H1 (cell line): ENCODE results near the gene ME1. TPM values are rescaled to one million over a fixed set of nuclear protein-coding genes. Genes with fewer than 3 reads are reported as not detected.

Experiments used
- CTCF ChIA-PET: fragments of 300-600 bp; sonication (Branson Sonifier 250); formaldehyde crosslinking; loops from one replicate; lab custom pipeline; 2021; ENCODE audit not compliant: partially characterized antibody; lab: Charles Lee
- POLR2A ChIA-PET: fragments of 300-600 bp; sonication (Branson Sonifier 250); formaldehyde crosslinking; loops from one replicate; lab custom pipeline; 2021; ENCODE audit warnings: inconsistent platforms; ENCODE audit not compliant: partially characterized antibody; lab: Charles Lee
- DNase-seq, 2 experiments: peaks; one replicate each; pipeline versions ENCODE4 v3.0.0 to v3.0.0-alpha.2; 2010 to 2022; ENCODE audit warnings: low spot score in 2 of 2, low read depth in 1 of 2, mixed read lengths in 1 of 2
- FAIRE-seq: peaks from 2 replicates; lab custom pipeline; 2011; peaks lifted over from hg19 to GRCh38; lab: Jason Lieb, UNC
- H2AFZ ChIP-seq: 2 replicates; pipeline ENCODE4 v1.8.1; 2012; ENCODE audit warnings: low read length, inconsistent platforms
- H2AK5ac ChIP-seq: 2 replicates; pipeline ENCODE4 v1.6.1; 2013; ENCODE audit warnings: low read depth, low read length
- H2BK120ac ChIP-seq: replicated peaks from 2 replicates; pipeline ENCODE3; 2013; ENCODE audit warnings: low read depth, low read length, inconsistent platforms
- H2BK12ac ChIP-seq: 2 replicates; pipeline ENCODE4 v1.6.1; 2013; ENCODE audit warnings: low read depth, low read length
- H2BK15ac ChIP-seq: 2 replicates; pipeline ENCODE4 v1.6.1; 2013; ENCODE audit warnings: low read length
- H2BK20ac ChIP-seq: 2 replicates; pipeline ENCODE4 v1.6.1; 2013; ENCODE audit warnings: low read length
- H2BK5ac ChIP-seq: 2 replicates; pipeline ENCODE4 v1.6.1; 2013; ENCODE audit warnings: low read depth, low read length
- H3K14ac ChIP-seq: 2 replicates; pipeline ENCODE4 v1.6.1; 2013; ENCODE audit warnings: inconsistent platforms; ENCODE audit not compliant: insufficient read length
- H3K18ac ChIP-seq: 2 replicates; pipeline ENCODE4 v1.6.1; 2013; ENCODE audit warnings: low read length; ENCODE audit errors: extremely low read depth
- H3K23ac ChIP-seq: 2 replicates; pipeline ENCODE4 v1.6.1; 2013; ENCODE audit warnings: inconsistent platforms; ENCODE audit not compliant: insufficient read length
- H3K23me2 ChIP-seq: 2 replicates; pipeline ENCODE4 v1.6.1; 2013; ENCODE audit warnings: low read depth, low read length
- H3K27ac ChIP-seq: 2 replicates; pipeline ENCODE4 v1.6.1; 2011; ENCODE audit warnings: low read depth, low read length, inconsistent platforms
- H3K27me3 ChIP-seq, 4 experiments: replicated peaks in 1 of 4; 1 replicate in 1 of 4; 2 replicates in 3 of 4; pipeline versions ENCODE4 v1.6.1 to v1.8.1; 2011 to 2013; ENCODE audit warnings: low read length in 3 of 4, mild to moderate bottlenecking in 3 of 4, inconsistent platforms in 2 of 4, mixed read lengths in 2 of 4, moderate library complexity in 1 of 4; ENCODE audit not compliant: control insufficient read depth in 3 of 4, insufficient read depth in 3 of 4; ENCODE audit errors: extremely low read depth in 1 of 4
- H3K36me3 ChIP-seq, 4 experiments: 2 replicates each; pipeline versions ENCODE4 v1.6.1 to v1.8.1; 2011 to 2013; ENCODE audit warnings: mild to moderate bottlenecking in 4 of 4, low read length in 3 of 4, moderate library complexity in 2 of 4, control low read depth in 1 of 4, inconsistent platforms in 1 of 4; ENCODE audit not compliant: insufficient read depth in 4 of 4, control insufficient read depth in 2 of 4
- H3K4ac ChIP-seq: replicated peaks from 2 replicates; pipeline ENCODE3; 2013; ENCODE audit warnings: low read length, low read depth, mixed read lengths, inconsistent platforms; ENCODE audit not compliant: insufficient read length
- H3K4me1 ChIP-seq, 4 experiments: replicated peaks in 1 of 4; 1 replicate in 1 of 4; 2 replicates in 3 of 4; pipeline versions ENCODE4 v1.6.1 to v1.8.1; 2011 to 2013; ENCODE audit warnings: low read length in 3 of 4, inconsistent platforms in 2 of 4, mixed read lengths in 1 of 4; ENCODE audit not compliant: insufficient read depth in 4 of 4, control insufficient read depth in 3 of 4
- H3K4me2 ChIP-seq, 2 experiments: 2 replicates each; pipeline versions ENCODE4 v1.6.1 to v1.8.1; 2011 to 2013; ENCODE audit warnings: low read depth in 2 of 2, low read length in 2 of 2, control low read depth in 1 of 2, inconsistent platforms in 1 of 2, mild to moderate bottlenecking in 1 of 2; ENCODE audit not compliant: insufficient read depth in 1 of 2
- H3K4me3 ChIP-seq, 4 experiments: fragments of 200-600, 300-600 bp in 1 of 4; sonication (generic), shearing (Covaris generic), sonication (Bioruptor Twin) in 1 of 4; 2 replicates each; pipeline versions ENCODE4 v1.5.1 to v1.8.1; 2011 to 2016; ENCODE audit warnings: low read length in 4 of 4, low read depth in 3 of 4, control low read depth in 2 of 4, inconsistent platforms in 2 of 4, mild to moderate bottlenecking in 2 of 4, mixed read lengths in 1 of 4, moderate library complexity in 1 of 4; ENCODE audit not compliant: insufficient read depth in 2 of 4; ENCODE audit errors: extremely low read depth in 1 of 4
- H3K56ac ChIP-seq: replicated peaks from 2 replicates; pipeline ENCODE3; 2013; ENCODE audit warnings: low read depth, mild to moderate bottlenecking, mixed read lengths, low read length, inconsistent platforms; ENCODE audit not compliant: insufficient read length
- H3K79me1 ChIP-seq: 2 replicates; pipeline ENCODE4 v1.6.1; 2013; ENCODE audit warnings: low read depth, low read length, control low read depth
- H3K79me2 ChIP-seq, 2 experiments: 2 replicates each; pipeline versions ENCODE4 v1.6.1 to v1.8.1; 2012 to 2013; ENCODE audit warnings: low read length in 2 of 2, mild to moderate bottlenecking in 2 of 2, inconsistent platforms in 1 of 2; ENCODE audit not compliant: insufficient read depth in 2 of 2, control insufficient read depth in 1 of 2
- H3K9ac ChIP-seq, 4 experiments: replicated peaks in 1 of 4; 1 replicate in 1 of 4; 2 replicates in 3 of 4; pipeline versions ENCODE4 v1.6.1 to v1.8.1; 2011 to 2013; ENCODE audit warnings: low read depth in 3 of 4, low read length in 3 of 4, control low read depth in 2 of 4, mild to moderate bottlenecking in 2 of 4, moderate library complexity in 2 of 4, inconsistent platforms in 1 of 4; ENCODE audit errors: extremely low read depth in 1 of 4
- H3K9me3 ChIP-seq, 2 experiments: 2 replicates each; pipeline versions ENCODE4 v1.6.1 to v1.8.1; 2012 to 2013; ENCODE audit warnings: mild to moderate bottlenecking in 2 of 2, moderate library complexity in 2 of 2, control low read depth in 1 of 2, inconsistent platforms in 1 of 2, low read depth in 1 of 2, low read length in 1 of 2, mixed read lengths in 1 of 2; ENCODE audit not compliant: insufficient read depth in 2 of 2
- H4K20me1 ChIP-seq, 2 experiments: replicated peaks in 1 of 2; 2 replicates each; pipeline versions ENCODE3 to v1.8.1; 2011 to 2013; ENCODE audit warnings: inconsistent platforms in 2 of 2, low read length in 2 of 2, mild to moderate bottlenecking in 1 of 2; ENCODE audit not compliant: insufficient read depth in 2 of 2, control insufficient read depth in 1 of 2
- H4K5ac ChIP-seq: 2 replicates; pipeline ENCODE4 v1.6.1; 2013; ENCODE audit warnings: low read length, low read depth, mixed read lengths, inconsistent platforms; ENCODE audit not compliant: insufficient read length
- H4K8ac ChIP-seq: 2 replicates; pipeline ENCODE4 v1.8.0; 2013; ENCODE audit warnings: mild to moderate bottlenecking, moderate library complexity, low read length, inconsistent platforms; ENCODE audit not compliant: insufficient read depth; ENCODE audit errors: extremely low read depth
- H4K91ac ChIP-seq: replicated peaks from 2 replicates; pipeline ENCODE3; 2013; ENCODE audit warnings: low read length, mixed read lengths, inconsistent platforms; ENCODE audit not compliant: insufficient read length
- CBX5 ChIP-seq: fragments of 300-800, 300-1000 bp; sonication (generic); IDR thresholded peaks from 2 replicates; pipeline ENCODE4 v1.7.1; 2016; ENCODE audit warnings: antibody characterized with exemption, low read length, low read depth
- CTCF ChIP-seq, 3 experiments: IDR thresholded peaks; 1 replicate in 2 of 3; 2 replicates in 1 of 3; pipeline versions ENCODE4 v1.5.1 to v1.6.1; 2011; ENCODE audit warnings: low read length in 3 of 3, mild to moderate bottlenecking in 3 of 3, inconsistent platforms in 2 of 3, low read depth in 1 of 3, moderate library complexity in 1 of 3; ENCODE audit not compliant: insufficient read depth in 1 of 3; ENCODE audit errors: control extremely low read depth in 1 of 3
- EGR1 ChIP-seq: IDR thresholded peaks from 2 replicates; pipeline ENCODE4 v1.6.1; 2011; ENCODE audit warnings: low read depth, low read length, borderline replicate concordance
- NRF1 ChIP-seq: IDR thresholded peaks from 2 replicates; pipeline ENCODE4 v1.6.1; 2011; ENCODE audit warnings: mild to moderate bottlenecking, low read depth, low read length, improper control_type of control experiment
- RFX5 ChIP-seq: IDR thresholded peaks from 2 replicates; pipeline ENCODE4 v1.6.1; 2011; ENCODE audit warnings: low read depth, low read length, improper control_type of control experiment, borderline replicate concordance
- RNF2 ChIP-seq: fragments of 200-900, 300-1000 bp; sonication (generic); IDR thresholded peaks from 2 replicates; pipeline ENCODE4 v1.7.1; 2016; ENCODE audit warnings: borderline replicate concordance, low read depth, mild to moderate bottlenecking, antibody characterized with exemption, low read length; ENCODE audit not compliant: poor library complexity, severe bottlenecking; ENCODE audit errors: missing control alignments
- SIN3A ChIP-seq, 2 experiments: IDR thresholded peaks in 1 of 2; conservative IDR thresholded peaks in 1 of 2; 2 replicates each; pipeline ENCODE4 v1.6.1; 2011 to 2012; ENCODE audit warnings: low read length in 2 of 2, improper control_type of control experiment in 1 of 2, low read depth in 1 of 2, mild to moderate bottlenecking in 1 of 2
- SIRT6 ChIP-seq: IDR thresholded peaks from one replicate; pipeline ENCODE4 v1.7.1; 2012; ENCODE audit warnings: low read length, inconsistent platforms
- SP1 ChIP-seq: IDR thresholded peaks from 2 replicates; pipeline ENCODE4 v1.6.1; 2011; ENCODE audit warnings: low read depth, low read length
- TBP ChIP-seq: IDR thresholded peaks from 2 replicates; pipeline ENCODE4 v1.6.1; 2011; ENCODE audit warnings: low read depth, low read length, improper control_type of control experiment
- WGBS, 2 experiments: shearing (Covaris generic) in 1 of 2; methylation state at CpG; one replicate each; pipeline versions ENCODE4 v1.1.6 to v1.1.7; 2013 to 2015; ENCODE audit warnings: low lambda C conversion rate in 2 of 2, mixed read lengths in 2 of 2, inconsistent platforms in 1 of 2, low coverage in 1 of 2, missing lambda C conversion rate in 1 of 2; ENCODE audit not compliant: insufficient replicate concordance in 2 of 2, insufficient coverage in 1 of 2, insufficient read length in 1 of 2; ENCODE audit errors: extremely low coverage in 1 of 2, missing lambda C conversion rate in 1 of 2; 5-methylcytosine and 5-hydroxymethylcytosine counted together
- polyA plus RNA-seq, 7 experiments: library from polyadenylated mRNA; depleted of rRNA in 3 of 7; stranded (reverse) in 5 of 7; unstranded in 2 of 7; fragments of >200 nt in 5 of 7; fragments of 200-250 nt in 2 of 7; gene quantifications; 1 replicate in 5 of 7; 2 replicates in 1 of 7; 4 replicates in 1 of 7; pipeline versions ENCODE4 v1.2.1 to v1.2.3, GENCODE V29; 2011 to 2013; ENCODE audit warnings: missing spikeins in 2 of 7, mixed read lengths in 2 of 7
- total RNA-seq: library from RNA; stranded (reverse); fragmentation: NEBNext Ultra II Directional; extraction: Animal tissue kit (Norgen Biotek cat#: 25700); gene quantifications from 2 replicates; pipeline ENCODE4 v1.2.1, GENCODE V29; 2021
- TF ChIP-seq, protein P1 (sequence below): IDR thresholded peaks from 2 replicates; pipeline ENCODE4 v1.6.1; 2012; ENCODE audit warnings: inconsistent platforms

The ME1 gene
- total and polyA plus RNA-seq, 2 of the 8 experiments (the other 6 are each of a cell fraction or from before 2014, with no cell fraction given), result 1.3 to 3.9 TPM

GRCh38 chr6:83190626-83191025 is 240.2 kb downstream of the ME1 start:
- DNase-seq (no peak), FAIRE-seq (no peak)
- Histone ChIP-seq H2BK120ac (no peak overlapping the region), H2BK20ac (no peak overlapping the region), H4K5ac (no peak overlapping the region), H2BK15ac (no peak overlapping the region), H3K9me3 (no peaks in the 10 kb centered on the region), H4K8ac (no peak overlapping the region), H3K27me3 (no peaks in the 10 kb centered on the region), H4K20me1 (peaks cover 6 to 8% of the 10 kb centered on the region in 2 experiments), H2AFZ (no peak overlapping the region), H3K79me1 (peaks cover 4% of the 10 kb centered on the region; the same call in 1 of the 2 replicates), H2AK5ac (no peak overlapping the region), H3K36me3 (peaks cover 2 to 48% (median 18%) of the 10 kb centered on the region in 4 experiments; a peak in 5 of 8 replicates), H3K56ac (no peak overlapping the region), H3K79me2 (peaks cover 0 to 26% of the 10 kb centered on the region in 2 experiments; a peak in 2 of 4 replicates), H3K23ac (no peak overlapping the region), H3K9ac (no peak overlapping the region; a peak in 1 of 7 replicates), H4K91ac (no peak overlapping the region), H3K18ac (no peak overlapping the region), H3K4me1 (no peaks in the 10 kb centered on the region), H3K23me2 (peaks cover 4% of the 10 kb centered on the region), H2BK5ac (no peak overlapping the region), H3K4me3 (no peak overlapping the region), H3K14ac (no peak overlapping the region), H3K4me2 (no peak overlapping the region), H3K27ac (no peak overlapping the region), H3K4ac (no peak overlapping the region), H2BK12ac (no peak overlapping the region)
- CTCF ChIA-PET, result interaction anchor here (1.0 to 1.5 kb wide), 3 partner anchors 25 to 324 kb away, joined by 3 read pairs; partner anchors contain the start of gene UBE3D
- POLR2A ChIA-PET, result no interaction called here
- WGBS, 2 experiments, result 93% methylated on average over 6 of the region's 6 CpGs; no CpG with 5 or more reads in 1 of the 2 experiments
- TF ChIP-seq RFX5, result no peak
- TF ChIP-seq EGR1, result no peak
- no peak for TF ChIP-seq NRF1
- no peak for TF ChIP-seq SIN3A (conservative IDR thresholded peaks at IDR 0.05 in 1 of 2, IDR thresholded peaks at IDR 0.05 in 1 of 2; ENCODE audit: low read depth in 1 of 2, low read length in 2 of 2)
- TF ChIP-seq RNF2, result no peak
- no peak for TF ChIP-seq SIRT6
- TF ChIP-seq, protein P1, sequence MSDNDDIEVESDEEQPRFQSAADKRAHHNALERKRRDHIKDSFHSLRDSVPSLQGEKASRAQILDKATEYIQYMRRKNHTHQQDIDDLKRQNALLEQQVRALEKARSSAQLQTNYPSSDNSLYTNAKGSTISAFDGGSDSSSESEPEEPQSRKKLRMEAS, result no peak
- TF ChIP-seq CBX5, result no peak
- no peak for TF ChIP-seq SP1
- no peak for TF ChIP-seq TBP
- TF ChIP-seq CTCF (IDR thresholded peaks at IDR 0.05; ENCODE audit: control extremely low read depth in 1 of 3, insufficient read depth in 1 of 3, low read depth in 1 of 3, low read length in 3 of 3), result no peak
